Measurements from ENCODE around the gene POLE.

DNA sequence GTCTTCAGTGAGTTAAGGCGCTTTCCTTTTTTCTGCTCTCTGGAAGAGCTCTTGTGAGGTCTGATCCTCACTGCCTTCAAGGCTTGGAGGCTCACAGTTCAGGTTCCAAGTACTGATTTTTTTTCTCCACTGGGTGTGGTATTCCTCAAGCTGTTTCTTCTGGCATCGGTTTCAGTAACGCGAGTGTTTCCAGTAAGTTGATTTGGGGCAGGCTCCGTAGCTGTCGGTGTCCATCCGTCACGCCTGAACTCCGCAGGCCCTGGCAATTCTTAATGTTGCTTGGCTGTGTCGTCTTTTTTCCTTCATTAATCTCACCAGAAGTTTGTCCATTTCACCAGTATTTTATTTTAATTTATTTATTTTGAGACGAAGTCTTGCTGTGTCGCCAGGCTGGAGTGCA, 107.4 kb downstream of the POLE start:
- TF ChIP-seq, protein P1, sequence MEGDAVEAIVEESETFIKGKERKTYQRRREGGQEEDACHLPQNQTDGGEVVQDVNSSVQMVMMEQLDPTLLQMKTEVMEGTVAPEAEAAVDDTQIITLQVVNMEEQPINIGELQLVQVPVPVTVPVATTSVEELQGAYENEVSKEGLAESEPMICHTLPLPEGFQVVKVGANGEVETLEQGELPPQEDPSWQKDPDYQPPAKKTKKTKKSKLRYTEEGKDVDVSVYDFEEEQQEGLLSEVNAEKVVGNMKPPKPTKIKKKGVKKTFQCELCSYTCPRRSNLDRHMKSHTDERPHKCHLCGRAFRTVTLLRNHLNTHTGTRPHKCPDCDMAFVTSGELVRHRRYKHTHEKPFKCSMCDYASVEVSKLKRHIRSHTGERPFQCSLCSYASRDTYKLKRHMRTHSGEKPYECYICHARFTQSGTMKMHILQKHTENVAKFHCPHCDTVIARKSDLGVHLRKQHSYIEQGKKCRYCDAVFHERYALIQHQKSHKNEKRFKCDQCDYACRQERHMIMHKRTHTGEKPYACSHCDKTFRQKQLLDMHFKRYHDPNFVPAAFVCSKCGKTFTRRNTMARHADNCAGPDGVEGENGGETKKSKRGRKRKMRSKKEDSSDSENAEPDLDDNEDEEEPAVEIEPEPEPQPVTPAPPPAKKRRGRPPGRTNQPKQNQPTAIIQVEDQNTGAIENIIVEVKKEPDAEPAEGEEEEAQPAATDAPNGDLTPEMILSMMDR (IDR thresholded peaks at IDR 0.05): no peak
- no peak for TF ChIP-seq POLR2A (IDR thresholded peaks at IDR 0.05)
- TF ChIP-seq POLR2AphosphoS5 (IDR thresholded peaks at IDR 0.05; ENCODE audit: insufficient read depth in 1 of 2, low read depth in 1 of 2): no peak

Measured in vagina (tissue), 2 donors.